GM19240 (cell line): Measurements from ENCODE around the gene FBXW9.
"Not testable (repeated sequence)": the region's sequence is repeated elsewhere in the genome, so short reads cannot be mapped to it uniquely, and the experiment has no call there.

Experiments
- DNase-seq: peaks from one replicate; pipeline ENCODE4 v3.0.0; 2011; ENCODE audit warnings: low spot score; ENCODE audit not compliant: insufficient read length

FBXW9 gene

DNA sequence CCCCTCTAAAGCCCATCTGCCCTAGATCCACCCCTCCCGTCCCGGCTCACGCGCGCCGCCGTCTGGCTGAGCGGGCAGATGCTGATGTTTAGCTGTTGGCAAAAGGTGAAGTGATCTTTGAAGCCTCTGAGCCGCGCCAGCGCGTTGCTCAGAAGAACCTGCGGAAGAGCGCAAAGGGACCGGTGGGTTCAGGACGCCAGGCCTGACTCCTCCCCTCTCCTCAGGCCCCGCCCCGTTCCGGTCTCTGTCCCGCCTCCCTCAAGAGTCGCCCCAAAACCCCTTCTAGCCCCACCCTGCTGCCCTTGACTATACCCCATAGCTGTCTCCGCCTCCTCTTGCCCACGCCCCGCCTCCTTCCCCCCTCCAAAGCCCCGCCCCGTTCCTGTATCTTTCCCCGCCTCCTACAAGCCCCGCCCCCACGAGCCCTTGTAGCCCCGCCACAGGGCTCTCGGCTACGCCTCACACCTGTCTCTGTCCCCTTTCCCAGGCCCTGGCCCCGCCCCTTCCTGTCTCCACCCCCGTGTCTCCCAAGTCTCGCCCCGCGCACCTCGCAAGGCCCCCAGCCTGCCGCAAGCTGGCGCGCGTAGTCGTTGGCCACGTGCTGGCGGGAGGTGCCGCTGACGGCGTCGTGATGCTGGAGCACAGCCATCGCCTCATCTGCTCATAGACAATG is 39.4 kb downstream of the FBXW9 start:
- DNase-seq: no peak

DNA sequence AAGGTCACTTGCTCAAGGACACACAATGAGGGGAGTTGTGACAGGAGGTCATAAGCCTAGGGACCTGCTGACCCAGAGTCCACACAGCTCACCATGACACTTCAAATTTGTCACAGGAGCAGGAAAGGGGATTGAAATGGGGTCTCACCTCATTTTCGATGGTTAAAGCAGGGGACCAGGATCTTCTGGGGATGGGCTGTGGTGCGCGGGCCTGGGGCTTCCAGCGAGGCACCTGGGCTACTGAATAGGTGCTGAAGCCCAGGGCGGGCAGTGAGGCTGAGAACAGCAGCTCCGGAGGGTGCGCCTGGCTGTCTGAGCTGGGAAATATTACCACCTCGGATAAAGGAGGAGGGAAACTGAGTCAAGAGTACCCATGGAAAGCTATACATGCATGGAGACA is 40.9 kb downstream of the FBXW9 start:
- DNase-seq: no peak

DNA sequence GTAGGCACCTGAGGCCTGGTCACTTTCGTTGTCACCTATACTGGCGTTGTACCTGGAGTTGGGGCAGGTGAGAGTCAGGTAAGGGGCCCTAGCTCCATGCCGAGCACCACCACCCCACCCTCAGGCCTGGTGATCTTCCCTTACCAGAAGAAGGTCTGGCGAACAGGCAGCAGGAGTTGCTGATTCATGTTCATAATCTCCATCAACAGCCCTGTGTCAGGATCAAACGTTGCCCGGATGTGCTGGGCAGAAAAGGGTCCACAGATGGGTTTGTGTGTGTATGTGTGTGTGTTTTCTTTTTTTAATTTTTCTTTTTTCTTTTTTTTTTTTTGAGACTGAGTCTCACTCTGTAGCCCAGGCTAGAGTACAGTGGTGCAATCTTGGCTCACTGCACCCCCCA is 44.2 kb downstream of the FBXW9 start:
- DNase-seq: no peak

DNA sequence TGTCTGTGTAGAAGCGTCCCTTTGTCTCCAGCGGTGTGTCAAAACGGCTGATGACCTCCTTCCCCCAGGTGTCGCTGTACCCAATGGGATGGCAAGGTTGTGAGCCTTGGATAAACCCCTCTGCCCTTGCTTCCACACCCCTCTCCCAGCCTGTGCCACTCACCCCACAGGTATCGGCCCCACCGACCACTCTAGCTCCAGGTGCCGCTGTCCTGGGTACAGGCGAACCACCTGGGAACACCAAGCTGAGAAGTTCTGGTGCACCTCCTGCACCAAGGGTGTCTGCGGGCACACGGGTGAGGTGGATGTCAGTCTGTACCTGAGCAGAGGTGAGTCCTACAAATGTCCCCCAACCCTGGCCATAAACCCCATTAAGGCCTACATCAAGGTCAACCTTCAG is 46.5 kb downstream of the FBXW9 start:
- no peak for DNase-seq

DNA sequence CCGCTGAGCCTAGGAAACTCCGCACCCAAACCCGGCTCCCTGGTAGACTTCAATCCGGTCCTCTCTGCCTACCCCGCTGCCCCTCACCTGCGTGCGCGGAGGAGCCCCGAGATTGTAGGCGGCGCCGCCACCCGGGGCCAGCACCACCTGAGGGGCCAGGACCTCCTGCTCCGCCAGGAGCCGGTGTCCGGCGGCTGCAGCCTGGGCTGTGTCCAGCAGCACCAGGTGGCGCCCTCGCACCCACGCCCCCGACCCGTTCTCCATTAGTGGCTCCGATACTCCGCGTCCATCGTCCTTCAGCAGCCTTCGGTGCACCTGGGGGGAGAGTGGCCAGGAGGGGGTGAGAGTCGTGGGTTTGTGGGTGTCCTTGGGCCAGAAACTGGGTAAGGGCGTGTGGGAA is 48.3 kb downstream of the FBXW9 start:
- no peak for DNase-seq

DNA sequence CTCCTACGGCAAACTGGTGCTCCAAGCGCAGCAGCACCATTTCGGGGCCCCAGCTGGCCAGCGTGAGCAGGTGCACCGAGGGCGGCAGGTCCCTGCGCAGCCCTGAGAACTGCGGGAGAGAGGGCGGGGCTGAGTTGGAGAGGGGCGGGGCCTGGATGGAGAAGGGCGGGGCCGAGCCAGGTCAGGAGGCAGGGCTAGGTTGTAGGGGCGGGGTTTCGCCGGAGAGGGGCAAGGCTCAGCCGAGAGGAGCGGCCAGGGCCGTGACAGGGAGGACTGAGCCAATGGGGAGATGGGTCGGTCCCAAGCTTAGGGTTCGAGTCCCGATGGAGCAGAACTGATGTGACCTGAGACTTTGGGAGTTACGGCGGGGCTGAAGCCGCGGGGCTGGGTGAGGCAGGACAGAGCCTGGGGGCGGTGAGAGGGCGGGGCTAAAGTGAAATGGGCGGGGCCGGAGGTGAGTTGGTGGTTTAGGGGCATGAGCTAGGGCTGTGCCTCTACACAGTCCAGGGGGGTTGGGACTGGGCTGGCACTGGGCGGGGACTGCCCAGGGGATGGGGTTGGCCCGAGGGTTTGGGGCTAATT is 48.9 kb downstream of the FBXW9 start:
- no peak for DNase-seq

DNA sequence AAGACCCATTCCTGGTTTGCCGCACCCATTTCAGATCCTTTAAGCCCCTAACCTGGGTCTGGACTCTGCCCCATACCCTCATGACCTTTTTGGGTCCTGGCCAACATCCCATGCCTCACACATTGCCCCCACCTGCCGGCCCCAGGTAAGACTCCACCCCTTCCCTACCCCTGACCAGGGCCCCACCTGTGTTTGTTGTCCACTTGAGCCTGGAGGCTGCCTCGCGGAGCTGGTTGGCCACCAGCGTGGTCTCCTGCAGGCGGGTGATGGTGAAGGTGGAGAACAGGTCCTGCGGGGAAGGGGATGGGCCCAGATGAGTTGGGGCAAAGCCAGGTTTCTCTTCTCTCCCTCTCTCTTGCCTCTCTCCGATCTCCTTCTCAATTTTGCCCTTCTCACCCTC is 49.4 kb downstream of the FBXW9 start:
- DNase-seq: no peak

DNA sequence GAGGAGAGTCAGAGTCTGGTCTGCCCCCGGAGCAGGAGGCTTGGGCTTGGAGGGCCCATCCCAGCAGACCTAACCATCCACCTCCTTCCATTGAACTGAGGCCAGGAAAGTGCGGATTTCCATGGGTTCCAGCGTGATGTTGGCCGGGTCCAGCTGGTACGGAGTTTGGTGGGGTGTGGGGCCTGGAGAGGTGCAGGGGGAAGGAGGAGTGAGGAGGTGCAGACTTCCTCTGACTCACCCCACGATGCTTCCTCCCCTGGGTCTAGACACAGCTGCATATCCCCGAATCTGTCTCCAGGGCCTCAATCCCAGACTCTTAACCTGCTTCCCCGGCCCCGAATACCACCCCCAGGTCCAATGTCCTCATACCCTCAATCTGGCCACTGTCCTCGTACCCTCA is 49.9 kb downstream of the FBXW9 start:
- DNase-seq: no peak

DNA sequence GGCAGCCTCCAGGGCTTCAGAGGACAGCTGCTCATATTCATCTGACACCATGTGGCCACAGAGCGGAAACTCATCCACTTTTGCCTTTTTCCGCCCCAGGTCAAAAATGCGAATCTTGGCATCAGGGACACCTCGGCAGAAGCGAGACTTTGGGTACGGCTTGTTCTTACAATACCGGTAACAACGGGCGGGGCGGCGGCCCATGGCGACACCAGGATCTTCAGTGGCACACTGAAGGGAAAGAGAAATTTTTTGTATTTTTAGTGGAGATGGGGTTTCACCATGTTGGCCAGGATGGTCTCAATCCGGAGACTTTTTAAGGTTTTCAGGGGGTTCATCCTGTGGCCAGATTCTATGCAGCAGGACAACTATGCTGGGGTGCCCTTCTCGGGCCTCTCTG is 52.7 kb downstream of the FBXW9 start:
- not testable (repeated sequence) for DNase-seq

DNA sequence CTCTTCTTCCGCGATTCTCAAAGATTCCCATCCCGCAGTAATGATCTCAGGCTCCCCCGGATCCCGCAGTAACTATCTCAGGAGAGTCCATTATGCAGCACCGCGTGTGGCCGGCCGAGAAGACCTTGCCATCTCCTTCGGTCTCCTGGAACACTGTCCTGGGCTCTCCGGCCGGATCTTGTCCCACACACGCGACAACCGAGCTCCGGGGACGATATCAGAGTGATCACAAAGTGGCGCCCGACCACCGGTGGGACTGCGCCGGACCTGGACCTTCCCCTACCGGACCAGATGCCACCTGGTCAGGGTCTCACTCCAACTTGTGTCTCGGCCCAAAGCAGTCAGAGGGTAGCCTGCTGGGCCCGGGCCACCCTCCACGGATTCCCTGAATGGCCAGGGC is 53.9 kb downstream of the FBXW9 start:
- no peak for DNase-seq

DNA sequence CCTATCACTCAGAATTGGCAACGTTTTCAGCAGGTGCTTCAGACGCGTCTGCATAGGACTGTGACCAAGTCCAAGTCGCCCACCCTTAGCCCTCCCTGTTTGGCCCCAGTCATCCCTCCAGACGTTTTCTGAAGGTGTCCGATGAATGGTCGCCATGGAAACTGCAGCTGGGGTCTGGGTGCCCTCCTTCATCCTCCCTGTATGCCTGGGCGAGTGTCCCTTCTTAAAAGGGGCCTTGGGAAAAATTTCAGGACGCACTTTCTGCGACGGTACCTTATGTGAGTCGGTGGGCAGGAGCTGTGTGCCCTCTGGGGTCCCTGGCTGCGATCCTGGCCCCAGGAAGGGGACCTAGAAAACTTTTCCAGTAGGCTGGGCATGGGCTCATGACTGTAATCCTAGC is 55.0 kb downstream of the FBXW9 start:
- no peak for DNase-seq

DNA sequence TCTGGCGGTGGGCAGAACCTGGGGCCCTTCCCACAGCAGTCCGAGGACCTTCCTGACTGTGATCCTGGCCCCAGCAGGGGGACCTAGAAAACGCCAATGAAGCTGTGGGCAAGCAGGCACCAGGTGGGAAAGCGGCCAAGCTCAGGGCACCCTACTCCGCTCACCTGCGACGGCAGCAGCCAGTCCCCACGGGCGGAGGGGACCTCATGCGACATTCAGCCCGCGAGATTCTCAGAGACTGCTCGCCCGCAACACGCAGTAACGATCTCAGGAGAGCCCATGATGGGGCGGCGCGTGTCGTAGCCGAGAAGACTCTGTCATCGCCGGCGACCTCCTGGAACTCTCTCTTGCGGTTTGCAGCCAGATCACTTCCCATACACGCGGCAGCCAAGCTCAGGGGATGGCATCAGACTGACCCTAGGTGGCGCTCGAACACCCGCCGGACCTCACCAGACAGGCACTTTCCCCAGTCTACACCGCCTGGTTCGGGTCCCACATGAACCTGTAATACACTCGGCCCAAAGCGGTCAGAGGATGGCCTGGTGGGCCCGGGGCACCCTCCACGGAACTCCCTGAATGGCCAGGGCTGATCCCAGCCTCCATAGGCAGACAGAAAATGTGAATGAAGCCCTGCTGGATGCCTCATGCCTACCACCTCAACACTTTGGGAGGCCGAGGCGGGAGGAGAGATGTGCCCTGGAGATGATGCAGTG is 56.4 kb downstream of the FBXW9 start:
- DNase-seq: peak; percentile 69
